Mesothelial cell of epicardium (in vitro differentiated cells): ENCODE results near the gene TM9SF2. TPM values are rescaled to one million over a fixed set of nuclear protein-coding genes. Genes with fewer than 3 reads are reported as not detected.

Experiments used
- DNase-seq, 2 experiments: peaks; one replicate each; pipeline ENCODE4 v3.0.0; 2021; ENCODE audit warnings: low spot score in 2 of 2; ENCODE audit not compliant: unreplicated experiment in 2 of 2
- H3K27ac Mint-ChIP-seq: 2 replicates; pipeline ENCODE4 v1.8.0; 2021; ENCODE audit warnings: mixed read lengths
- H3K27me3 Mint-ChIP-seq: 2 replicates; pipeline ENCODE4 v1.8.0; 2021; ENCODE audit warnings: low read depth, mixed read lengths
- H3K36me3 Mint-ChIP-seq: 2 replicates; pipeline ENCODE4 v1.8.0; 2021; ENCODE audit warnings: mixed read lengths
- H3K4me1 Mint-ChIP-seq: 2 replicates; pipeline ENCODE4 v1.8.0; 2021; ENCODE audit warnings: mixed read lengths
- H3K4me3 Mint-ChIP-seq: 2 replicates; pipeline ENCODE4 v1.8.0; 2021; ENCODE audit warnings: mild to moderate bottlenecking, moderate library complexity, mixed read lengths
- H3K9me3 Mint-ChIP-seq: 2 replicates; pipeline ENCODE4 v1.8.0; 2021; ENCODE audit warnings: mixed read lengths
- total RNA-seq: library from RNA; stranded (reverse); gene quantifications from 3 replicates; pipeline ENCODE4 v1.2.1, GENCODE V29; 2021
- TF ChIP-seq, protein P1 (sequence below): fragments of 200-600 bp; sonication (generic); IDR thresholded peaks from one replicate; pipeline ENCODE4 v1.5.0; 2021; ENCODE audit warnings: antibody characterized with exemption; ENCODE audit not compliant: unreplicated experiment

Gene TM9SF2
- total RNA-seq, 1 donor from 2014 or later, result 106 TPM

DNA sequence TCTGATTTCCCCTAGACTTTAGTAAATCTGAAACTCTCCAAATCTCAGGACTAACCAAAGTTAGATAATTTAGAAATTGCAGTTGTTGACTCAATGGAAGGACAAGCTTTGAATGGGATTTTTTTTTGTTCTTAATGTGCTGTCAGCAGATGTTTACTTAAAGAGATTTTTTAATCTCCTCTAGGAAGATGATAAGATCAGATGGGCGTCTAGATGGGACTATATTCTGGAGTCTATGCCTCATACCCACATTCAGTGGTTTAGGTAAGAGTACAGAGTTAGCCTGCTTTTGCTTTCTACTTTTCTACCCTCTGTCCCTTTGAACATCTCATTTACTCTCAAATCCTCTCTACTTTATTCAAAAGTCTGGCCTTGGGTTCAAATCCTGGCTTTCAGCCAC, 39.3 kb downstream of the TM9SF2 start:
- TF ChIP-seq, protein P1, sequence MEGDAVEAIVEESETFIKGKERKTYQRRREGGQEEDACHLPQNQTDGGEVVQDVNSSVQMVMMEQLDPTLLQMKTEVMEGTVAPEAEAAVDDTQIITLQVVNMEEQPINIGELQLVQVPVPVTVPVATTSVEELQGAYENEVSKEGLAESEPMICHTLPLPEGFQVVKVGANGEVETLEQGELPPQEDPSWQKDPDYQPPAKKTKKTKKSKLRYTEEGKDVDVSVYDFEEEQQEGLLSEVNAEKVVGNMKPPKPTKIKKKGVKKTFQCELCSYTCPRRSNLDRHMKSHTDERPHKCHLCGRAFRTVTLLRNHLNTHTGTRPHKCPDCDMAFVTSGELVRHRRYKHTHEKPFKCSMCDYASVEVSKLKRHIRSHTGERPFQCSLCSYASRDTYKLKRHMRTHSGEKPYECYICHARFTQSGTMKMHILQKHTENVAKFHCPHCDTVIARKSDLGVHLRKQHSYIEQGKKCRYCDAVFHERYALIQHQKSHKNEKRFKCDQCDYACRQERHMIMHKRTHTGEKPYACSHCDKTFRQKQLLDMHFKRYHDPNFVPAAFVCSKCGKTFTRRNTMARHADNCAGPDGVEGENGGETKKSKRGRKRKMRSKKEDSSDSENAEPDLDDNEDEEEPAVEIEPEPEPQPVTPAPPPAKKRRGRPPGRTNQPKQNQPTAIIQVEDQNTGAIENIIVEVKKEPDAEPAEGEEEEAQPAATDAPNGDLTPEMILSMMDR, result no peak
- no peaks in the 10 kb centered on the region for H3K9me3 Mint-ChIP-seq
- no peak overlapping the region for H3K27ac Mint-ChIP-seq
- DNase-seq, result no peak
- H3K27me3 Mint-ChIP-seq, result no peaks in the 10 kb centered on the region
- H3K36me3 Mint-ChIP-seq, result peaks cover 39% of the 10 kb centered on the region
- H3K4me3 Mint-ChIP-seq, result no peak overlapping the region
- no peaks in the 10 kb centered on the region for H3K4me1 Mint-ChIP-seq

DNA sequence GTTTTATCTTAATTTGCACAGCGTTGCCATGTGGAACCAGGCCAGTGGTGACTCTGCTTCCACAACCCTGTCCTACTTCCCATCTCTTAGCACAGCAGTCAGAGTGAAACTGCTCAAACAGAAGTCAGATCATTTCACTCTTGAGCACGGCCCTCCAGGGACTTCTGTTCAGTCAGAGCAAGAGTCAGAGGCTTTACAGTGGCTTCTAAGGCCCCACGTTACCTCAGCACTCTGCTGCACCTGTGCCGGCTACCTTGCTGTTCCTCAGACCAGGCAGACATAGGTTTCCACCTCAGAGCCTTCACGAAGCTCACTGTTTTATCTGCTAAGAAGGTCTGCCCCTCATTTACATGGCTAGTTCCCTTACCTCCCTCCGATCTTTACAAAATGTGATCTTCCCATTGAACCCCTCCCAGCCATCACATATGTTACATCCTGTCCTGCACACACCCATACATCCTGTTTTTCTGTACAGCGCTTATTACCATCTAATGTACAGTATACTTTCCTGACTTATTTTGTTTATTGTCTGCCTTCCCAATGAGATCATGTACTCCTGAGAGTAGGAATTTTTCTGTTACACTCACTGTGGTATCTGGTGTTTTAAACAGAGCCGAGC, 41.6 kb downstream of the TM9SF2 start:
- Mint-ChIP-seq H3K27ac (no peak overlapping the region), H3K9me3 (no peaks in the 10 kb centered on the region), H3K36me3 (peaks cover 44% of the 10 kb centered on the region), H3K4me1 (no peaks in the 10 kb centered on the region), H3K27me3 (no peaks in the 10 kb centered on the region), H3K4me3 (no peak overlapping the region)
- TF ChIP-seq, protein P1, result no peak
- DNase-seq, result no peak

DNA sequence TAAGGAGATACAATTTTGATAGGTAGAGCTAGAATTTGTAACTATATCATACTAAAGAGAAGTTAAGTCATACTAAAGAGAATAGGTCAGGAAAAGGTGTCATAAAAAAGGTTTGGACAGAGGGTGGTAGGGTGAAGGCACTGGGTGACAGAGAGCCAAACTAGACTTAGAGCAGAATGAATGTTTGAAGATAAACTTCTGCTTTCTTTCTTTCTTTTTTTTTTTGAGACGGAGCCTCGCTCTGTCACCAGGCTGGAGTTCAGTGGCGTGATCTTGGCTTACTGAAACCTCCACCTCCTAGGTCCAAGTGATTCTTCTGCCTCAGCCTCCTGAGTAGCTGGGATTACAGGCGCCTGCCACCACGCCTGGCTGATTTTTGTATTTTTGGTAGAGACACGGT, 44.1 kb downstream of the TM9SF2 start:
- H3K27me3 Mint-ChIP-seq, result no peaks in the 10 kb centered on the region
- H3K36me3 Mint-ChIP-seq, result peaks cover 47% of the 10 kb centered on the region

DNA sequence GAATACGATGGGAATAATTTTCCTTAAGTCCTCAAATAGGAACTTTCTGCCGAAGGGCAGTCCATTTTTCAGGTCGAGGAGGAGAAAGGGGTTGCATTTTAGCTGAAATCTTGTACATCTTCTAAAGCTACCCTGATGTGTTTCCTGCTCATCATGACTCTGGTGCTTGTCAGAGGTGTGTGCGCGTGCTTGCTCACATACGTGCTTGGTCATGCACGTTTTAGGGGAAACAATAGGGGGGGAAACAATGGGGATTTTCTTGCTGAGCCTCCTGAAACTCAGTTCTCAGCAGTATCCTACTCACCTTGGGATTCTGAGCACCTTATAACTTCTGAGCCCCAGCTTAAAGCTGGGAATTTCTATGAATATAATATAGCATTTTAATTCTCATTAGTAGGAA, 44.7 kb downstream of the TM9SF2 start:
- no peak overlapping the region for H3K4me3 Mint-ChIP-seq
- TF ChIP-seq, protein P1, result no peak
- H3K27me3 Mint-ChIP-seq, result no peaks in the 10 kb centered on the region
- H3K4me1 Mint-ChIP-seq, result no peaks in the 10 kb centered on the region
- no peak overlapping the region for H3K27ac Mint-ChIP-seq
- H3K9me3 Mint-ChIP-seq, result no peaks in the 10 kb centered on the region
- DNase-seq, result no peak
- peaks cover 43% of the 10 kb centered on the region for H3K36me3 Mint-ChIP-seq

More for the DNA sequence above, 44.1 kb downstream of the TM9SF2 start:
- H3K4me3 Mint-ChIP-seq, result no peak overlapping the region
- no peak overlapping the region for H3K27ac Mint-ChIP-seq
- no peak for DNase-seq
- H3K9me3 Mint-ChIP-seq, result no peaks in the 10 kb centered on the region
- H3K4me1 Mint-ChIP-seq, result no peaks in the 10 kb centered on the region
- TF ChIP-seq, protein P1, result no peak

DNA sequence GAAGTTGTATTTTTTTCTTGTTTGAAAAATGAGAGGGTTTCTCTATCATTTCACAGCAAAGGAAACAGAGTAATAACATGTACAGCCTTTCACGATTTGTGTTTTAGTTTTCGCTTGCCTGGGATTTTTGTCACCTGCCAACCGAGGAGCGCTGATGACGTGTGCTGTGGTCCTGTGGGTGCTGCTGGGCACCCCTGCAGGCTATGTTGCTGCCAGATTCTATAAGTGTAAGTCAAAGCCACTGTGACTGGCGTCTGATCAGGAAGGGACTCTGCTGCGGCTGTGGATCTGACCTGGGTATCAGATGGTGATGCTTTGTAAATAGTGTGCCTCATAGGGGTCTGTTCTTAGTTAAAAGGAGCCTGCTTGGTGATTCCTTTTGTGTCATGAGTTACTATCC, 45.6 kb downstream of the TM9SF2 start:
- Mint-ChIP-seq H3K36me3 (peaks cover 42% of the 10 kb centered on the region), H3K4me3 (no peak overlapping the region), H3K27me3 (no peaks in the 10 kb centered on the region), H3K4me1 (no peaks in the 10 kb centered on the region), H3K9me3 (no peaks in the 10 kb centered on the region), H3K27ac (no peak overlapping the region)
- no peak for DNase-seq
- TF ChIP-seq, protein P1, result no peak

DNA sequence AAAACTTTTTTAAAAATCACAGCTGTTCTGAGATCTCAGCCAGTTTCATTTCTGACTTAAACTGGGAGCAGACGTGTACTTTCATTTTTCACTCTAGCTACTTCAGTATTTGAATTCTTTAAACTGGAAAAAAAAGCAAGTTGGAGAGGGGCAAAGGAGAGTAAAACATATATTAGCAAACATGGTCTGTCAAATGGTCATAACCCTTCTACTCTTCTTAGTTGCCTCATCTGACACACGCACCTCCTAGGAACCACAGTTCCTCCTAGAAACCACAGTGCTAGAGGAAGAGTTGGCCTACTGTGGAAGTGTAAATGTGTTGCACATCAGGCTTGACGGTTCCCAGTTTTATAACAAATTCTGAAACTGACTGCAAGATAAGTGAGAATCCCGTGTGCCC, 47.2 kb downstream of the TM9SF2 start:
- TF ChIP-seq, protein P1, result no peak
- peaks cover 34% of the 10 kb centered on the region for H3K36me3 Mint-ChIP-seq
- H3K27me3 Mint-ChIP-seq, result no peaks in the 10 kb centered on the region
- H3K4me1 Mint-ChIP-seq, result no peaks in the 10 kb centered on the region
- H3K4me3 Mint-ChIP-seq, result no peak overlapping the region
- H3K27ac Mint-ChIP-seq, result no peak overlapping the region
- DNase-seq, result no peak
- H3K9me3 Mint-ChIP-seq, result no peaks in the 10 kb centered on the region
